BLaER1 (cell line): Measurements from ENCODE around the gene ZNF341.

Source experiments
- H3K27ac ChIP-seq: shearing (Covaris generic); formaldehyde crosslinking; 2 replicates; pipeline ENCODE4 v1.8.1; 2022
- H3K27me3 ChIP-seq: shearing (Covaris generic); formaldehyde crosslinking; 2 replicates; pipeline ENCODE4 v1.8.1; 2022
- H3K36me3 ChIP-seq: shearing (Covaris generic); formaldehyde crosslinking; 2 replicates; pipeline ENCODE4 v1.8.1; 2022
- H3K4me1 ChIP-seq: shearing (Covaris generic); formaldehyde crosslinking; 2 replicates; pipeline ENCODE4 v1.8.1; 2022
- H3K4me2 ChIP-seq: shearing (Covaris generic); formaldehyde crosslinking; 2 replicates; pipeline ENCODE4 v1.8.1; 2022
- H3K4me3 ChIP-seq: shearing (Covaris generic); formaldehyde crosslinking; 2 replicates; pipeline ENCODE4 v1.8.1; 2022
- H3K9ac ChIP-seq: shearing (Covaris generic); formaldehyde crosslinking; 2 replicates; pipeline ENCODE4 v1.8.1; 2022
- H3K9me3 ChIP-seq: shearing (Covaris generic); formaldehyde crosslinking; 2 replicates; pipeline ENCODE4 v1.8.1; 2022
- H4K20me1 ChIP-seq: shearing (Covaris generic); formaldehyde crosslinking; 2 replicates; pipeline ENCODE4 v1.8.1; 2022
- Cebpa-rat ChIP-seq: shearing (Covaris generic); IDR thresholded peaks from 2 replicates; pipeline ENCODE4 v1.8.1; 2022

The ZNF341 gene

DNA sequence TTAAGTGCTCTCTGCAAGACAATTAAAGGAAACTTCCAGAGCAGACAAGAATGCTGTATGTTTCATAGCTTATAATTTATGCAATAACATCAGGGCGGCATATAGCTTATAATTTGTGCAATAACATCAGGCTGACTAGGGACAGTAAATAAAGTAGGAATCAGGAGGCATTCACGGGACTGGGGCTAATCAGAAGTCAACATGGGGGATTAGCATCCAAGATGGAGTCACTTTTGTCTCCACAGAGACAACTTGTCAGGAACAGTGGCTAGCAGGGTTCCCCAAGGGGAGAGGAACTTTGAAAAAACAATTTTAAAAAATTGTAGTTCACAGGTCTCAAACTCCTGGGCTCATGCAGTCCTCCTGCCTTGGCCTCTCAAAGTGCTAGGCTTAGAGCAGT lies 3.3 kb upstream of the ZNF341 start:
- no peaks in the 10 kb centered on the region for H3K9me3 ChIP-seq
- no peak for TF ChIP-seq Cebpa-rat
- H3K4me1 ChIP-seq, result peaks cover 12% of the 10 kb centered on the region
- H3K4me3 ChIP-seq, result no peak overlapping the region
- no peaks in the 10 kb centered on the region for H4K20me1 ChIP-seq
- H3K4me2 ChIP-seq, result no peak overlapping the region
- H3K27me3 ChIP-seq, result no peaks in the 10 kb centered on the region
- no peaks in the 10 kb centered on the region for H3K36me3 ChIP-seq
- H3K9ac ChIP-seq, result no peak overlapping the region
- H3K27ac ChIP-seq, result no peak overlapping the region

GRCh38 chr20:33729101-33729500 lies 2.7 kb upstream of the ZNF341 start:
- no peaks in the 10 kb centered on the region for H4K20me1 ChIP-seq

GRCh38 chr20:33730946-33731692 lies 677 bp upstream of the ZNF341 start:
- H3K4me2 ChIP-seq, result peak overlapping the region; percentile 98
- H3K4me1 ChIP-seq, result peaks cover 23% of the 10 kb centered on the region

More at GRCh38 chr20:33729101-33729500, 2.7 kb upstream of the ZNF341 start:
- Histone ChIP-seq H3K27ac (no peak overlapping the region), H3K4me2 (no peak overlapping the region), H3K9ac (no peak overlapping the region), H3K9me3 (no peaks in the 10 kb centered on the region), H3K27me3 (no peaks in the 10 kb centered on the region), H3K4me3 (no peak overlapping the region), H3K36me3 (no peaks in the 10 kb centered on the region), H3K4me1 (peaks cover 18% of the 10 kb centered on the region)
- no peak for TF ChIP-seq Cebpa-rat

GRCh38 chr20:33732166-33732970 lies 572 bp downstream of the ZNF341 start:
- Histone ChIP-seq H3K9ac (peak overlapping the region; percentile 84), H4K20me1 (no peaks in the 10 kb centered on the region), H3K4me3 (peak overlapping the region; percentile 72), H3K4me2 (peak overlapping the region; percentile 98), H3K4me1 (peaks cover 23% of the 10 kb centered on the region), H3K36me3 (peaks cover 10% of the 10 kb centered on the region), H3K27me3 (no peaks in the 10 kb centered on the region), H3K9me3 (peaks cover 19% of the 10 kb centered on the region), H3K27ac (peak overlapping the region; percentile 82)
- TF ChIP-seq Cebpa-rat, result no peak

More at GRCh38 chr20:33730946-33731692, 677 bp upstream of the ZNF341 start:
- 0 out of 2 replicates have a peak, but pooled peaks cover under 1% of the 10 kb centered on the region for H3K36me3 ChIP-seq
- no peaks in the 10 kb centered on the region for H4K20me1 ChIP-seq
- peak overlapping the region; percentile 82 for H3K27ac ChIP-seq
- peaks cover 7% of the 10 kb centered on the region for H3K9me3 ChIP-seq
- H3K4me3 ChIP-seq, result peak overlapping the region; percentile 72
- peak overlapping the region; percentile 84 for H3K9ac ChIP-seq
- H3K27me3 ChIP-seq, result no peaks in the 10 kb centered on the region
- no peak for TF ChIP-seq Cebpa-rat

DNA sequence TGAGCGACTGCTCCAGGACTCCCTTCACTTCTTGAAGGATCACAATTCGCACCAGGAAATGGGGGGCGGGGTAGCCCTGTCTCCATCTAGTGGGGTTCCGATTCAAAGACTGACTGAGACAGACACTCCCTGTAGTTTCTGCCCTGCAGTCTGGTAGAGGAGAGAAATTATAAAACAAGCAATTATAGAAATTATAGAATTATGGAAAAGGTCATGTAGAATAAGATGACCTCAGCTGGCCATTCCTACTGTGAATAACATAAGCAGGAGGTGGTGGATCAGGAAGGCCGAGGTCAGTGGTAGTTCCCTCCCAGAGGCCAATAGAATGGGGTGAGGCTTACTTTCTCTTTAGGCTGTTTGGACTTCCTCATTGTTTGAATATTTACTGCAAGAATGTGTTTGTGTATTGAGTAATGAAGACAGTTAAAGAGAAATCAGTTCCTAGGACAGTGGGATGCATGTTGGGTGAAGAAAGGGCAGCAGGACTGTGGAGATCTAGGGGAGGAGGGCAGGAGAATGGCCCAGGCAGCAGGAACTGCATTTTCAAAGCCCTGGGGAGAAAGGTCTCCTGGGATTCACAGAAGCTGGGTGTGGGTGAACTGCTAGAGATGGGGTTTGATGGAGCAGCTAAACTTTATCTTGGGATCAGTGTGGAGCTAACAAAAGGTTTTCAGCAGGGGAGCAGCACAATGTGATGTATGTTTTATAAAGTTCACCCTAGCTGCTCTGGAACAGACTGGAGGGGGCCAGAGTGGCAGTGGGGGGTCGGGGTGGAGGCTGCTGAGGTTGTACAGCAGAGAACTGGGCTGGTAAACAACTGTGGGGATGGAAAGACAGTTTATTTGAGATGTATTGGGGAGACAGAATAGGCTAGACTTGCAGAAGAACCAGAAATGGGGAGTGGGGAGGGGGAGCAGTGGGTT lies 2.1 kb downstream of the ZNF341 start:
- Histone ChIP-seq H4K20me1 (no peaks in the 10 kb centered on the region), H3K27me3 (no peaks in the 10 kb centered on the region), H3K9me3 (peaks cover 26% of the 10 kb centered on the region), H3K4me1 (peaks cover 23% of the 10 kb centered on the region), H3K4me3 (no peak overlapping the region), H3K27ac (peak overlapping the region; percentile 39; the same call in 1 of the 2 replicates), H3K36me3 (peaks cover 10% of the 10 kb centered on the region), H3K9ac (peak overlapping the region; percentile 39; the same call in 1 of the 2 replicates), H3K4me2 (peak overlapping the region; percentile 98)
- no peak for TF ChIP-seq Cebpa-rat

- no peak for TF ChIP-seq Cebpa-rat
- Histone ChIP-seq H3K4me2 (no peak overlapping the region), H3K9me3 (peaks cover 26% of the 10 kb centered on the region), H3K27ac (no peak overlapping the region), H3K27me3 (no peaks in the 10 kb centered on the region), H3K4me3 (no peak overlapping the region), H4K20me1 (no peaks in the 10 kb centered on the region), H3K9ac (no peak overlapping the region), H3K4me1 (peaks cover 23% of the 10 kb centered on the region), H3K36me3 (peaks cover 10% of the 10 kb centered on the region)
Measured at GRCh38 chr20:33736962-33737361, 5.2 kb downstream of the ZNF341 start.

- Histone ChIP-seq H3K27me3 (no peaks in the 10 kb centered on the region), H4K20me1 (no peaks in the 10 kb centered on the region), H3K4me3 (no peak overlapping the region), H3K27ac (no peak overlapping the region), H3K9me3 (peaks cover 26% of the 10 kb centered on the region), H3K9ac (no peak overlapping the region), H3K36me3 (peaks cover 10% of the 10 kb centered on the region), H3K4me1 (peaks cover 13% of the 10 kb centered on the region), H3K4me2 (no peak overlapping the region)
- TF ChIP-seq Cebpa-rat, result no peak
Measured at GRCh38 chr20:33739493-33739892, 7.7 kb downstream of the ZNF341 start.

DNA sequence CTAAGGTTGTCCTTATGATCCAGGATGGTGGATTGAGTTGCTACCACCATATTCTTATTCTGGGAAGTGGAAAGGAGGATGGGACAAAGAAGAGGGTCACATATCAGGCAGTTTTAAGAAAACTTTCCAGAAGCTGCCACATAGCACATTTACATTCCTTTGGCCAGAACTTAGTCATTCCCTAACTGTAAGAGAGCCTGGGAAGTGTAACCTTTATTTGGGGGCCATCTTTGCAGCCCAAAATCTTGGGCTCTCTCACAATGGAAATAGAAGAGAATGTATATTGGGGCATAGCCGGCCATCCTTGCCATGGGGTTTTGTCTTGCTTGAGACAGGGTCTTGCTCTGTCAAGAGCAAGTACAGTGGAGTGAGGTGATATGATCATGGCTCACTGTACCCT lies 8.4 kb downstream of the ZNF341 start:
- TF ChIP-seq Cebpa-rat, result no peak
- peaks cover 19% of the 10 kb centered on the region for H3K4me1 ChIP-seq
- no peak overlapping the region for H3K9ac ChIP-seq
- no peaks in the 10 kb centered on the region for H4K20me1 ChIP-seq
- H3K4me3 ChIP-seq, result no peak overlapping the region
- H3K9me3 ChIP-seq, result peaks cover 26% of the 10 kb centered on the region
- H3K27ac ChIP-seq, result no peak overlapping the region
- no peaks in the 10 kb centered on the region for H3K27me3 ChIP-seq
- peaks cover 10% of the 10 kb centered on the region for H3K36me3 ChIP-seq
- H3K4me2 ChIP-seq, result no peak overlapping the region

- no peaks in the 10 kb centered on the region for H3K9me3 ChIP-seq
- H3K9ac ChIP-seq, result 0 out of 2 replicates have a peak overlapping the region, but pooled peaks have one; percentile 19
- H4K20me1 ChIP-seq, result no peaks in the 10 kb centered on the region
- no peaks in the 10 kb centered on the region for H3K27me3 ChIP-seq
- no peak overlapping the region for H3K27ac ChIP-seq
- peak overlapping the region; percentile 33 for H3K4me2 ChIP-seq
- peaks cover 19% of the 10 kb centered on the region for H3K4me1 ChIP-seq
- TF ChIP-seq Cebpa-rat, result no peak
- H3K4me3 ChIP-seq, result no peak overlapping the region
- peaks cover 14% of the 10 kb centered on the region for H3K36me3 ChIP-seq
Measured at GRCh38 chr20:33744181-33744580, 12.4 kb downstream of the ZNF341 start.
